Kidney epithelial cell (primary cell): ENCODE data around the gene DHRS7. TPM values are rescaled to one million over a fixed set of nuclear protein-coding genes. Genes with fewer than 3 reads are reported as not detected.

Experiments used
- DNase-seq: peaks from one replicate; pipeline ENCODE4 v3.0.0-alpha.2; 2010; ENCODE audit warnings: low read depth
- H3K27me3 ChIP-seq: 2 replicates; pipeline ENCODE4 v1.6.0; 2011; ENCODE audit warnings: low read length; ENCODE audit not compliant: control insufficient read depth, insufficient read depth
- H3K36me3 ChIP-seq: 2 replicates; pipeline ENCODE4 v1.5.1; 2011; ENCODE audit warnings: low read length; ENCODE audit not compliant: control insufficient read depth, insufficient read depth
- H3K4me3 ChIP-seq: 2 replicates; pipeline ENCODE4 v1.5.1; 2011; ENCODE audit warnings: low read depth, mild to moderate bottlenecking, control low read depth, low read length
- CTCF ChIP-seq: IDR thresholded peaks from 2 replicates; pipeline ENCODE4 v1.5.1; 2011; ENCODE audit warnings: mild to moderate bottlenecking, moderate library complexity, low read length, control low read depth, inconsistent platforms; ENCODE audit not compliant: insufficient read depth, poor library complexity, severe bottlenecking
- total RNA-seq: library from RNA; depleted of rRNA; stranded (reverse); fragments of >200 nt; gene quantifications from 2 replicates; pipeline ENCODE4 v1.2.3, GENCODE V29; 2015

DHRS7 gene
- total RNA-seq, 1 donor from 2014 or later: 107 TPM

GRCh38 chr14:60151715-60152114, 13.5 kb downstream of the DHRS7 start:
- Histone ChIP-seq H3K36me3 (no peaks in the 10 kb centered on the region), H3K27me3 (no peaks in the 10 kb centered on the region), H3K4me3 (no peak overlapping the region)
- peak; percentile 44 for DNase-seq
- no peak for TF ChIP-seq CTCF

GRCh38 chr14:60134702-60135101, 30.5 kb downstream of the DHRS7 start:
- Histone ChIP-seq H3K36me3 (no peaks in the 10 kb centered on the region), H3K27me3 (no peaks in the 10 kb centered on the region), H3K4me3 (no peak overlapping the region)
- TF ChIP-seq CTCF: no peak
- DNase-seq: no peak

GRCh38 chr14:60133487-60133886, 31.7 kb downstream of the DHRS7 start:
- no peak overlapping the region for H3K4me3 ChIP-seq
- H3K36me3 ChIP-seq: no peaks in the 10 kb centered on the region
- no peak for TF ChIP-seq CTCF
- DNase-seq: no peak
- H3K27me3 ChIP-seq: no peaks in the 10 kb centered on the region

DNA sequence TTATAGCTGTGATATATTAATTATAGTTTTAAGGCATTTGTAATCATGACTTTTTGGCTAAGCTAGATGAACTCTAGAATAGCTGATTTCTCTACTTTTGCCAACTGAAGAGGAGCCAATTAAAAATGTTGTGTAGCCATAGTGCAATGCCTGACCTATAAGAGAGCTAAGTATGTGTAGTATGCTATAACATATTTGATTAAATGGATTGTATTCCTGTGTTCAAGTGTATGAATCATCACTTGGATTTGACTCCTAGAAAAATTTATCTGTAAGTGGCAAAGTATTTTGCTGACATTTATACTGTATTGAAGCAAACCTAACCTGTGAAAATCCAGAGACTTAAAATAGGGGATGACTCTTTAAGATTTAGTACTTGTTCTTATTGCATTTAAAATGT, 39.3 kb downstream of the DHRS7 start:
- Histone ChIP-seq H3K4me3 (no peak overlapping the region), H3K36me3 (no peaks in the 10 kb centered on the region), H3K27me3 (no peaks in the 10 kb centered on the region)
- no peak for TF ChIP-seq CTCF
- DNase-seq: no peak

DNA sequence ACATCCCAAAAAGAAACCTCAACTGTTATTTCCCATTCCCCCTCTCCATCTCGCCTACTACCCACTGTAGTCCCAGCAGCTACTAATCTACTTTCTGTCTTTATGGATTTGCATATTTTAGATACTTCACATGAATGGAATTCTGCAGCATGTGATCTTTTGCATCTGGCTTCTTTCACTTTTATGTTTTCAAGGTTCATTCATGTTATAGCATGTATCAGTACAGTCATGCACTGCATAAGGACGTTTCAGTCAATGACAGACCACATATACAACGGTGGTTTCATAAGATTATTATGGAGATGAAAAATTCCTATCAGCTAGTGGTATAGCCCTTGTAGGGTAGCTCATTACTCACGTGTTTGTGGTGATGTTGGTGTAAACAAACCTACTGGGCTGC, 49.0 kb downstream of the DHRS7 start:
- no peak for TF ChIP-seq CTCF
- Histone ChIP-seq H3K27me3 (no peaks in the 10 kb centered on the region), H3K36me3 (no peaks in the 10 kb centered on the region), H3K4me3 (no peak overlapping the region)
- no peak for DNase-seq

- H3K27me3 ChIP-seq: no peaks in the 10 kb centered on the region
- peaks cover 2% of the 10 kb centered on the region for H3K36me3 ChIP-seq
- no peak for DNase-seq
- no peak for TF ChIP-seq CTCF
- no peak overlapping the region for H3K4me3 ChIP-seq
Measured at GRCh38 chr14:60114881-60115280, 50.3 kb downstream of the DHRS7 start.
